PC-9 (cell line): ENCODE results near the gene SLC36A3.

Experiments used
- CTCF ChIP-seq: fragments of 200-600 bp; sonication (generic); conservative IDR thresholded peaks from 2 replicates; pipeline ENCODE4 v1.6.1; 2017; ENCODE audit warnings: mixed run types, antibody characterized with exemption, mild to moderate bottlenecking, moderate library complexity
- EZH2 ChIP-seq: fragments of 200-600 bp; sonication (generic); IDR thresholded peaks from 2 replicates; pipeline ENCODE4 v1.8.0; 2017; ENCODE audit warnings: antibody characterized with exemption, low read depth

DNA sequence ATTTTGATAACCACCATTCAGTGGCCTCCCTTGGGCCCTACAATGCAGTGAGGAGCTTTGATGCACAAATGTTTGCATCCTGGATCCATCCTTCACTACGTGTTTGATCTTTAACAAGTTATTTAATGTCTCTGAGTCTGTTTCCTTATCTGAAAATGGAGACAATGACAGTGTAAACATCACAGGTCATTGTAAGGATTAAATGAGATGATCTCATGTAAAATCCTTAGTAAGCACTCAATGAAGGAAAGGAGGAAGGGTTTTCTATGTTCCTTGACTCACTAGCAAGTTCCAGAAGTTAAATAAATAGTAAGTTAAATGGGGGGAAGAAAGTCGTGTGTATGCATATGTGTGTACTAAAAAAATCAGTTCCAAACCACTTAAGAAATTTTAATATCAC is 9.8 kb upstream of the SLC36A3 start:
- TF ChIP-seq CTCF, result no peak
- TF ChIP-seq EZH2, result no peak
